Astrocyte of the cerebellum (primary cell): ENCODE data around the gene ADCY3.

Source experiments
- DNase-seq: peaks from one replicate; pipeline ENCODE4 v3.0.0-alpha.2; 2011; ENCODE audit warnings: low read depth
- H3K4me3 ChIP-seq: 2 replicates; pipeline ENCODE4 v1.5.1; 2011; ENCODE audit warnings: mild to moderate bottlenecking, low read depth, low read length, moderate library complexity
- in situ Hi-C: cut with HindIII; loops from 2 replicates; pipeline ENCODE4 v1.10.0; 2017; ENCODE audit warnings: low sequenced_read_pairs
- TF ChIP-seq, protein P1 (sequence below): IDR thresholded peaks from 2 replicates; pipeline ENCODE4 v1.5.1; 2012; ENCODE audit warnings: low read length, low read depth, moderate library complexity, mild to moderate bottlenecking; ENCODE audit errors: missing control alignments

ADCY3 gene

DNA sequence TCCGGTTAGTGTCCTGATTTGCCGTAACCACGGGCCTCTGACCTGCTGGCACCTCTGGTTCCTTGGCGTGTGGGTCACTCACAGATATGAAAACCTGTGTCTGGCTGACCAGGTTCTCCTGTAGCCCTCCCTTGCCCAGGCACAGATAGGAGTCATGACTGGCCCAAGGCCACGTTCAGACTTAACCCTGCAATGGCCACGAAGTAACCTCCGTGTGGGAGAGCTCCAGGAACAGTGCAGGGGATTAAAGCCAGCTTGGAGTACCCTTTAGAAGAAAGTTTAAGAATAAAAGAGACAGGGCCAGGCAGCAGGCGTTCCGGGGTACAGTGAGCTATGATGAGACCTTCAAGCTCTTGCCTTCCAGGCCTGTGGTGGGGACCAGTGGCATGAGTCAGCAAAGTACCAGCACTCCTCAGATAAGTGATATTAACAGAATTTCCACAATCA lies 101.3 kb downstream of the ADCY3 start:
- DNase-seq = no peak
- in situ Hi-C loops = loop anchor here (25.0 kb wide), 1 partner anchor 406 kb away; no protein-coding TSS in a partner anchor
- TF ChIP-seq, protein P1, sequence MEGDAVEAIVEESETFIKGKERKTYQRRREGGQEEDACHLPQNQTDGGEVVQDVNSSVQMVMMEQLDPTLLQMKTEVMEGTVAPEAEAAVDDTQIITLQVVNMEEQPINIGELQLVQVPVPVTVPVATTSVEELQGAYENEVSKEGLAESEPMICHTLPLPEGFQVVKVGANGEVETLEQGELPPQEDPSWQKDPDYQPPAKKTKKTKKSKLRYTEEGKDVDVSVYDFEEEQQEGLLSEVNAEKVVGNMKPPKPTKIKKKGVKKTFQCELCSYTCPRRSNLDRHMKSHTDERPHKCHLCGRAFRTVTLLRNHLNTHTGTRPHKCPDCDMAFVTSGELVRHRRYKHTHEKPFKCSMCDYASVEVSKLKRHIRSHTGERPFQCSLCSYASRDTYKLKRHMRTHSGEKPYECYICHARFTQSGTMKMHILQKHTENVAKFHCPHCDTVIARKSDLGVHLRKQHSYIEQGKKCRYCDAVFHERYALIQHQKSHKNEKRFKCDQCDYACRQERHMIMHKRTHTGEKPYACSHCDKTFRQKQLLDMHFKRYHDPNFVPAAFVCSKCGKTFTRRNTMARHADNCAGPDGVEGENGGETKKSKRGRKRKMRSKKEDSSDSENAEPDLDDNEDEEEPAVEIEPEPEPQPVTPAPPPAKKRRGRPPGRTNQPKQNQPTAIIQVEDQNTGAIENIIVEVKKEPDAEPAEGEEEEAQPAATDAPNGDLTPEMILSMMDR = no peak
- H3K4me3 ChIP-seq = no peak overlapping the region

DNA sequence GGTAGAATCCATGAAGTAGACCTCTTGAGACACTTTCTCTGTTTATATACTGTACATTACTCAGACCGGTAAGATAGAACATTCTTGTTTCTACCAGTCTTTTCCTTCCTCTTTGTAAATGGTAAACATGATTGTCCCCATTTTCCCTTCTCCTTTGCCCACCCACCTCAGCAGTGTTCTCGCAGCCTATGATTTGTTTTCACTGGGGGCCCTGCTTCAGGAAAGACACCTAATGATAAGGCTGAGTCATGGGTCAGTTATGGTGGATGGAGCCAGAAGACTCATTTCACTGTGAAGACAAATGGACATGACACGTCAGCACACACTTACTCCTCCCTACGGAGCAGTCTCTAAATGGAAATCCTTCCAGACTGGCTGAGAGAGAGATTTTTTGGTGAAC lies 103.2 kb downstream of the ADCY3 start:
- no peak overlapping the region for H3K4me3 ChIP-seq
- peak; percentile 60 for DNase-seq
- in situ Hi-C loops = loop anchor here (25.0 kb wide), 1 partner anchor 405 kb away; no protein-coding TSS in a partner anchor
- TF ChIP-seq, protein P1 = no peak

DNA sequence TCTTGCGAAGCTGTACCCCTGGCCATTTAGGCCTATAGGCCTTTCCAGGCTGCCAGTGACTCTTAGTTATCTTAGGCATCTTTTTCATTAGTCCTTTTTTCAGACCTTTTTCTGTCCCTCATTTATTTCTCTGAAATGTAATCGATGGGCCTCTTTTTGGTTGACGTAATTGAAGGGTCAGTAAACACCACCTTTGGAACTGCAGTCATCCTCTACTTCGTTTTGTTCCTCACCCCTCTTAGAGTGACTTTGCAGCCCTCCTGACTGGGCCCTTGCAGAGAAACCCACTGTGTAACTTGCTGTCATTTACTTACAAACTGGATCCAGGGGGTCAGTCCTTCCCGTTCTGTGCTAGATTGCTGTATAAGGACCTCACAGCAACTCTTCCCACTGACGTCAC lies 103.6 kb downstream of the ADCY3 start:
- H3K4me3 ChIP-seq = no peak overlapping the region
- no peak for DNase-seq
- TF ChIP-seq, protein P1 = no peak
- in situ Hi-C loops = loop anchor here (25.0 kb wide), 1 partner anchor 404 kb away; no protein-coding TSS in a partner anchor

DNA sequence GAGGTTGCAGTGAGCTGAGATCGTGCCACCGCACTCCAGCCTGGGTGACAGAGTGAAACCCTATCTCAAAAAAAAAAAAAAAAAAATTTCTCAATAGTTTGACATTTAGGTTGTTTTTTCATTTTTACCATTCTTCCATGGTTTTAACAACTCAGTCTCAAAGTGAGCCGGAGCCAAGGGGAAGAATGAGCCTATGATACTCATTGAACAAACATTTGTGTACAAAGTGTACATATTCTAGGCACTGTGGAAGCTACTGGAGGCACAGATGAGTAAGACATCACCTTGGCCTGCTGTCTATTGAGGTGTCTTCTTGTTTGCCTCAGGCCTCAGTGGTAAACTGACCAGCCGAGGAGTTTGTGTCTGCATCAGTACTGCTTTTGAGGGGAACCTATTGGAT lies 104.9 kb downstream of the ADCY3 start:
- TF ChIP-seq, protein P1 = no peak
- DNase-seq = no peak
- in situ Hi-C loops = loop anchor here (25.0 kb wide), 1 partner anchor 403 kb away; no protein-coding TSS in a partner anchor
- H3K4me3 ChIP-seq = no peak overlapping the region

DNA sequence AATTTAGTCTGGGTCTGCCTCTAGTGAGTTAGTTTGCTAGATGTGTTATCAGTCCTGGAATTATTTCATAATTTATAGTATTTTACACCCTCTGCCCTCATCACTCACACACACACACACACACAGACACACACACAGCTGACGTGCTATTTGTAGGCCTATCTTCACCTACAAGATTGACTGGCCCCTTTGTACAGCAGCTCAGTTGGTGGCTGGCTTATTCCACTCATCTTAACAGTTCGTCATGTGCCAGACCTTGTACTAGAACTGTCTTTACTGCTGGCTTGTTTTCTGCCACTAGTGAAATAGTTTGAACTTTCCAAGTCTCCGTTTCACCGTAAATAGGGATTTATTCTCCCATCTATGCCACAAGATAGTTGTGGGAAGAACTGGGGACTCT lies 105.5 kb downstream of the ADCY3 start:
- DNase-seq = no peak
- in situ Hi-C loops = loop anchor here (25.0 kb wide), 1 partner anchor 402 kb away; no protein-coding TSS in a partner anchor
- H3K4me3 ChIP-seq = no peak overlapping the region
- TF ChIP-seq, protein P1 = no peak

DNA sequence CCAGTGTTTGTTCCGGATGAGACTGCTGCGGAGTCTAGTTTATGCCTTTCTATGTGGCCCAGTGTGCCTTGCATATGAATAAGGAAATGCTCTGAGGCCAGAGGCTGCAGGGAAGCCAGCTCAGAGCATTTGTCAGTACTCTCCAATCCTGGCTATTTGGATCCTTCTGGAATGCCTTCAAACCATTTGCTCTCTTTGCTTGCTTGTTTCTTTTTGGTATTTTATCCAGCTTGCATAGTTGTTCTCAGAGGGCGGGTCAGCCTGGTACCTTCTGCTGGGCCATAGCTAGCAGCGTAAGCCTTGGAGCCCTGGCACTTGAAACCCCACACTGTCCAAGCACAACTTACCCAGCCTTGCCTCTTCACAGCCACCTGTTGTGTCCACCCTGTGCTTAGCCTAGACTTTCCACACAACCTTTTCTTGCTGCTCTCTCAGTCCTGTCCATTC lies 106.3 kb downstream of the ADCY3 start:
- in situ Hi-C loops = loop anchor here (25.0 kb wide), 1 partner anchor 401 kb away; no protein-coding TSS in a partner anchor
- no peak for DNase-seq
- TF ChIP-seq, protein P1 = no peak
- no peak overlapping the region for H3K4me3 ChIP-seq
